K562 (cell line): Measurements from ENCODE around the gene CELA3A.
"Not testable (repeated sequence)": the region's sequence is repeated elsewhere in the genome, so short reads cannot be mapped to it uniquely, and the experiment has no call there.

Experiments used
- FOS ChIP-seq: IDR thresholded peaks from 3 replicates; pipeline ENCODE4 v1.6.1; 2011; ENCODE audit not compliant: insufficient read length; ENCODE audit errors: extremely low read depth
- KDM5B ChIP-seq: fragments of 200-600 bp; sonication (generic); IDR thresholded peaks from 2 replicates; pipeline ENCODE4 v1.6.1; 2012; ENCODE audit warnings: low read depth, mild to moderate bottlenecking, moderate library complexity, low read length, control low read depth, inconsistent platforms; ENCODE audit not compliant: insufficient replicate concordance
- MXD1 ChIP-seq: fragments of 250-450 bp; sonication (Bioruptor Pico); IDR thresholded peaks from 2 replicates; pipeline ENCODE4 v1.8.0; 2021; ENCODE audit warnings: borderline replicate concordance, mild to moderate bottlenecking, moderate library complexity; ENCODE audit not compliant: poor library complexity, severe bottlenecking
- PML ChIP-seq: IDR thresholded peaks from 2 replicates; pipeline ENCODE4 v1.6.1; 2012; ENCODE audit warnings: low read length, inconsistent platforms
- POLR2AphosphoS5 ChIP-seq: IDR thresholded peaks from 2 replicates; pipeline ENCODE4 v1.6.1; 2011; ENCODE audit warnings: mild to moderate bottlenecking, low read depth, low read length, moderate library complexity; ENCODE audit not compliant: control insufficient read depth, insufficient read depth
- RAD21 ChIP-seq, 2 experiments: fragments of 250-450 bp in 1 of 2; fragments of 450-650 bp in 1 of 2; sonication (Bioruptor Pico) in 1 of 2; formaldehyde crosslinking in 1 of 2; IDR thresholded peaks in 1 of 2; conservative IDR thresholded peaks in 1 of 2; 2 replicates each; pipeline versions ENCODE4 v1.4.0 to v1.8.0; 2020 to 2022; ENCODE audit warnings: mild to moderate bottlenecking in 2 of 2, moderate library complexity in 1 of 2
- SIN3A ChIP-seq, 2 experiments: fragments of 150-350 bp in 1 of 2; IDR thresholded peaks; 2 replicates each; pipeline ENCODE4 v1.6.1; 2011 to 2016; ENCODE audit warnings: borderline replicate concordance in 2 of 2, low read depth in 2 of 2, low read length in 2 of 2, mild to moderate bottlenecking in 2 of 2, moderate library complexity in 2 of 2; ENCODE audit not compliant: control insufficient read depth in 1 of 2
- YY1 ChIP-seq, 3 experiments: IDR thresholded peaks; 2 replicates each; pipeline ENCODE4 v1.6.1; 2011; ENCODE audit warnings: low read length in 2 of 3, mild to moderate bottlenecking in 2 of 3, moderate library complexity in 2 of 3, borderline replicate concordance in 1 of 3, control low read depth in 1 of 3, low read depth in 1 of 3; ENCODE audit not compliant: insufficient read depth in 3 of 3, insufficient replicate concordance in 2 of 3, control insufficient read depth in 1 of 3, insufficient read length in 1 of 3; ENCODE audit errors: extremely low read depth in 1 of 3
- ZFP36 ChIP-seq: fragments of 150-350 bp; IDR thresholded peaks from 2 replicates; pipeline ENCODE4 v1.6.1; 2018; ENCODE audit warnings: low read length, low read depth; ENCODE audit not compliant: partially characterized antibody
- ZNF174 ChIP-seq: fragments of 250-450 bp; sonication (Bioruptor Pico); IDR thresholded peaks from 2 replicates; pipeline ENCODE4 v1.4.0; 2020; ENCODE audit warnings: mild to moderate bottlenecking
- ZNF41 ChIP-seq: fragments of 250-450 bp; sonication (Bioruptor Pico); conservative IDR thresholded peaks from 2 replicates; pipeline ENCODE4 v1.4.0; 2020; ENCODE audit warnings: mild to moderate bottlenecking
- ZSCAN29 ChIP-seq: fragments of 450-650 bp; IDR thresholded peaks from 2 replicates; pipeline ENCODE4 v1.6.1; 2017
- TF ChIP-seq, protein P1 (sequence below), 3 experiments: IDR thresholded peaks in 2 of 3; conservative IDR thresholded peaks in 1 of 3; 2 replicates each; pipeline ENCODE4 v1.5.1; 2011 to 2012; ENCODE audit warnings: low read length in 3 of 3, mild to moderate bottlenecking in 3 of 3, control low read depth in 2 of 3, improper control_type of control experiment in 1 of 3, inconsistent platforms in 1 of 3, low read depth in 1 of 3, mixed read lengths in 1 of 3, moderate library complexity in 1 of 3; ENCODE audit not compliant: insufficient read depth in 2 of 3
- TF ChIP-seq, protein P2 (sequence below): IDR thresholded peaks from 2 replicates; pipeline ENCODE4 v1.6.1; 2011; ENCODE audit warnings: borderline replicate concordance, low read depth, mild to moderate bottlenecking, moderate library complexity, low read length; ENCODE audit not compliant: insufficient read depth, poor library complexity, severe bottlenecking

- not testable (repeated sequence) for TF ChIP-seq YY1 (IDR thresholded peaks at IDR 0.05; ENCODE audit: borderline replicate concordance in 1 of 3, control insufficient read depth in 1 of 3, extremely low read depth in 1 of 3, insufficient read depth in 3 of 3, insufficient read length in 1 of 3, insufficient replicate concordance in 2 of 3, low read depth in 1 of 3, low read length in 2 of 3); ZNF174 (CRISPR knock-in tag); ZFP36; RAD21 (CRISPR knock-in tag; conservative IDR thresholded peaks at IDR 0.05 in 1 of 2, IDR thresholded peaks at IDR 0.05 in 1 of 2); FOS; KDM5B; PML; POLR2AphosphoS5; ZNF41 (CRISPR knock-in tag); MXD1; ZSCAN29; SIN3A (IDR thresholded peaks at IDR 0.05; ENCODE audit: borderline replicate concordance in 2 of 2, control insufficient read depth in 1 of 2, low read depth in 2 of 2, low read length in 2 of 2)
- TF ChIP-seq, protein P1, sequence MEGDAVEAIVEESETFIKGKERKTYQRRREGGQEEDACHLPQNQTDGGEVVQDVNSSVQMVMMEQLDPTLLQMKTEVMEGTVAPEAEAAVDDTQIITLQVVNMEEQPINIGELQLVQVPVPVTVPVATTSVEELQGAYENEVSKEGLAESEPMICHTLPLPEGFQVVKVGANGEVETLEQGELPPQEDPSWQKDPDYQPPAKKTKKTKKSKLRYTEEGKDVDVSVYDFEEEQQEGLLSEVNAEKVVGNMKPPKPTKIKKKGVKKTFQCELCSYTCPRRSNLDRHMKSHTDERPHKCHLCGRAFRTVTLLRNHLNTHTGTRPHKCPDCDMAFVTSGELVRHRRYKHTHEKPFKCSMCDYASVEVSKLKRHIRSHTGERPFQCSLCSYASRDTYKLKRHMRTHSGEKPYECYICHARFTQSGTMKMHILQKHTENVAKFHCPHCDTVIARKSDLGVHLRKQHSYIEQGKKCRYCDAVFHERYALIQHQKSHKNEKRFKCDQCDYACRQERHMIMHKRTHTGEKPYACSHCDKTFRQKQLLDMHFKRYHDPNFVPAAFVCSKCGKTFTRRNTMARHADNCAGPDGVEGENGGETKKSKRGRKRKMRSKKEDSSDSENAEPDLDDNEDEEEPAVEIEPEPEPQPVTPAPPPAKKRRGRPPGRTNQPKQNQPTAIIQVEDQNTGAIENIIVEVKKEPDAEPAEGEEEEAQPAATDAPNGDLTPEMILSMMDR (IDR thresholded peaks at IDR 0.05 in 2 of 3, conservative IDR thresholded peaks at IDR 0.05 in 1 of 3; ENCODE audit: insufficient read depth in 2 of 3, low read depth in 1 of 3, low read length in 3 of 3): not testable (repeated sequence)
- TF ChIP-seq, protein P2, sequence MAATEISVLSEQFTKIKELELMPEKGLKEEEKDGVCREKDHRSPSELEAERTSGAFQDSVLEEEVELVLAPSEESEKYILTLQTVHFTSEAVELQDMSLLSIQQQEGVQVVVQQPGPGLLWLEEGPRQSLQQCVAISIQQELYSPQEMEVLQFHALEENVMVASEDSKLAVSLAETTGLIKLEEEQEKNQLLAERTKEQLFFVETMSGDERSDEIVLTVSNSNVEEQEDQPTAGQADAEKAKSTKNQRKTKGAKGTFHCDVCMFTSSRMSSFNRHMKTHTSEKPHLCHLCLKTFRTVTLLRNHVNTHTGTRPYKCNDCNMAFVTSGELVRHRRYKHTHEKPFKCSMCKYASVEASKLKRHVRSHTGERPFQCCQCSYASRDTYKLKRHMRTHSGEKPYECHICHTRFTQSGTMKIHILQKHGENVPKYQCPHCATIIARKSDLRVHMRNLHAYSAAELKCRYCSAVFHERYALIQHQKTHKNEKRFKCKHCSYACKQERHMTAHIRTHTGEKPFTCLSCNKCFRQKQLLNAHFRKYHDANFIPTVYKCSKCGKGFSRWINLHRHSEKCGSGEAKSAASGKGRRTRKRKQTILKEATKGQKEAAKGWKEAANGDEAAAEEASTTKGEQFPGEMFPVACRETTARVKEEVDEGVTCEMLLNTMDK: not testable (repeated sequence)
Observed at GRCh38 chr1:22002461-22002860, 1.0 kb downstream of the CELA3A start.
